ENCODE measurements around the gene CT45A1.
"Not testable (repeated sequence)": the region's sequence is repeated elsewhere in the genome, so short reads cannot be mapped to it uniquely, and the experiment has no call there.

Gene CT45A1

DNA sequence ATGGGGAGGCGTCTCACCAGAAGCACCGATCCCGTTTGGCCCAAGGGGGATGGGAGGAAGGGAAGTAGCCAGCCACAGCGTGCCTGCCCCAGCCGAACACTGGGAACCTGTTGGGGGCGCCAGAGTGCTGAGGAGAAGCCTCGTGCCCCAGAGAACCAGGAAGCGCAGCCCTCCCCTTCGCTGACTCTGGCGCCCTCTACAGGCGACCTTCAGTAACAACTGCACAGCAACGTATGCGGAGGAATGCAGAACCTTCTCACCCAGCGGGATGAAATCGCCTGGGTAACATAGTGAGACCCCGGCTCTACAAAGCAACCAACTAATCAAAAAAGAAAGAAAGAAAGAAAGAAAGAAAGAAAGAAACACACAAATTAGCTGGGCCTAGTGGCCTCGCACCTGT is 54.7 kb downstream of the CT45A1 start, which contains the start of gene CT45A3:
Gene CT45A3, minus strand, starts transcription at position 101 of the 400 bp plus-strand sequence. CDS start 3,747 bp downstream, outside the sequence.
- not testable (repeated sequence) for H3K36me3 Mint-ChIP-seq (ENCODE audit: insufficient read depth); ATAC-seq (replicated peaks; ENCODE audit: extremely low read depth, poor library complexity, severe bottlenecking); H3K27ac Mint-ChIP-seq (ENCODE audit: low read depth); H3K27me3 Mint-ChIP-seq; H3K9me3 Mint-ChIP-seq; H3K4me3 Mint-ChIP-seq; DNase-seq (ENCODE audit: low spot score in 2 of 2); H3K4me1 Mint-ChIP-seq
